HG02884 (cell line): ENCODE results near the gene TNNC2.
"Not testable (repeated sequence)": the region's sequence is repeated elsewhere in the genome, so short reads cannot be mapped to it uniquely, and the experiment has no call there.

Source experiments
- ATAC-seq: cut with Tn5 transposase; IDR thresholded peaks from one replicate; pipeline ENCODE4 v1.9.1; 2021; ENCODE audit warnings: mild to moderate bottlenecking, moderate library complexity; ENCODE audit not compliant: unreplicated experiment

TNNC2 gene

DNA sequence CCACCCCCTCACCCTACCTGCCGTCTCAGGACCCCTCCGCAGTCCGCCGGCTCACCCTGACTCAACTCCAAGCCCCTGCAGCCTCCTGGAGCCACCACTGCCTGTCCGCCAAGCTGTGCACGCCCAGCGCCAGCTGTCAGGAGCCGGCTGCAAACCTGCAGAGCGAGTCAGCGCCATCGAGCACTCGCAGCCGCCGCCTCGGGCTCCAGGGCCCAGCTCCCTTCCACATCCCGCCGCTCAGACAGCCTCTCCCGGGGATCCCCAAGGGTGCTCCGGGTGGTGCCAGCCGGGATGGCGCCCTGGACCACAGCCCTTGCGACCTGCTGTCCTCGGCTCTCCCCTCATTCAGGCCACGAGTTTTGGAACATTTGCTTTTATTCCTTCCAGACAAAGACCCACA lies 4.3 kb downstream of the TNNC2 start:
- no peak for ATAC-seq

DNA sequence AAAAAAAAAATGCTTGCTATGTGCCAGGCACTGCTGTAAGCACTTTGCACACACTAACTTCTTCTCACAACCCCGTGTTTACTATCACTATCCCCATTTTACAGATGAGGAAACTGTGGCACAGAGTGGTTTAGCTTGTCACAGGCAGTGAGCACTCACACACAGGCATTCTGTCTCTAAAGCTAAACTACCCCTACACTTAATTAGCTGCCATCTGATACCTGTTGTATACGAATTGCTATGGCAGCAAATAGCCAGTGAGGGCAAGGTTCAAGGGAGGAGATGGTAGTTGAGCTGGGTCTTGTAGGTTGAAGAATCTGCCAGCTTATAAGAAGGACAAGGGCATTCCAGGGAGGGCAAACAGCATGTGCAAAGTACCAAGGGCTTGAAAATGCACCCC lies 5.2 kb downstream of the TNNC2 start:
- ATAC-seq, result no peak

DNA sequence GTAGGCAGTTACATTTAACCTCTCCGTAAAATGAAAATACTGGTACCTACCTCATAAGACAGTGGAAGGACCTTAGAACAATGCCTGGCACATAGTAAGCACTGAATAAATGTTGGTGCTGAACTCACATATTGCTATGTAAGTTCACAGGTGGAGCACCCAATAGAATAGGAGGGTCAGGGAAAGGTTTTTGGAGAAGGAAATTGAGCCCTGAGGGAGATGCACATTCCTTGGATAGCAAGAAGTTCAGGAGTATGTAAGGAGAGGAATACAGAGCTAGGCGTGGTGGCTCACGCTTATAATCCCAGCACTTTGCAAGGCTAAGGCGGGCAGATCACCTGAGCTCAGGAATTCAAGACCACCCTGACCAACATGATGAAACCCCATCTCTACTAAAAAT lies 7.6 kb downstream of the TNNC2 start:
- ATAC-seq, result no peak

DNA sequence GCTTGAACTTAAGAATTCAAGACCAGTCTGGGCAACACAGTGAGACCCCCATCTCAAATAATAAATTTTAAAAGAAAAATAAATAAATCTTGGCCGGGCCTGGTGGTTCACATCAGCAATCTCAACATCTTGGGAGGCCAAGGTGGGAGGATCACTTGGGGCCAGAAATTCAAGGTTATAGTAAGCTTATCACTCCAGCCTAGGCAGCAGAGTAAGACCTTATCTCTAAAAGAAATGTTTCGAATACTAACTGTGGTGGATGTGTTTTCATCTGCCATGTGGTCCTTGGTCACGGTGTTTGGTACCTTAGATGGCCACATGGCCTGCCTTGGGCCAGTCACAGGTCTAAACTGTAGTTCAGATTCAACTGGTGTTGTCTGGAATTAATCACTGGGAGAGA lies 8.9 kb downstream of the TNNC2 start:
- ATAC-seq, result no peak

DNA sequence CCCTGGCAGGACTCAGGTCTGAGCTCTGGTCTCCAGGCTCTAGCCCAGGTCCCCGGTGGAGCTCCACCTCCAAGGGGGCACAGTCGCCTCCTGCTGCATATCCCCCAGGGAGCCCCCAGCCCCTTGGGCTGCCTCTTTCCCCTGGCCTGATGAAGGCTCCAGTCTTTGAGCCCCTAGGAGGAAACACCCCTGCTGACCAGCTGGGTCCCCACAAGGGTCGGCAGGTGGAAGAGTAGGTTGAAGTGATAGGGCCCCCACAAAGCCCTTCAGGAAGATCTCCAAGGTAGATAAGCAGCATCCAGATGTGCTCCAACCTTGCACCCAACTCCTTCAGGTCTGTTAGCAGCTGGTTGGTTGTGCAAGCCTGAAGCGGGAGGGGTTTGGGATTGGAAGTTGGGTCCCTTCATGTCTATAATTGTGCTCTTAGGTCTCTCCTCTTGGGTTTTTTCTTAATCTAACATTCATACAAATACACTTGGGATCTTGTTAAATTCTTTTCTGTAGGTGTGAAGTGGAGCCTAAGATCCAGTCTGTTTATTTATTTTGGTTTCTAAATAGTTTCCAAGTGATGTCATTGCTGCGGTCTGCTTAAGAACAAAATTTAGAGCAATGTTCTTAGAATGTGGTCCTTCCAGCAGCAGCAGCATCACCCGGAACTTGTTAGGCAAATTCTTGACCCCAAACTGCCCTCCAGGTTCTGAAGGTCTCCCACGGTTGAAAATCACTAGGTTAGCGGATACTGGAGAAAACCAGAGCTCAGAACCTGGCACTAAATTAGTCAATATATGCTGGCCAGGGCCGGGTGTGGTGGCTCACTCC lies 9.5 kb downstream of the TNNC2 start:
- ATAC-seq, result no peak

DNA sequence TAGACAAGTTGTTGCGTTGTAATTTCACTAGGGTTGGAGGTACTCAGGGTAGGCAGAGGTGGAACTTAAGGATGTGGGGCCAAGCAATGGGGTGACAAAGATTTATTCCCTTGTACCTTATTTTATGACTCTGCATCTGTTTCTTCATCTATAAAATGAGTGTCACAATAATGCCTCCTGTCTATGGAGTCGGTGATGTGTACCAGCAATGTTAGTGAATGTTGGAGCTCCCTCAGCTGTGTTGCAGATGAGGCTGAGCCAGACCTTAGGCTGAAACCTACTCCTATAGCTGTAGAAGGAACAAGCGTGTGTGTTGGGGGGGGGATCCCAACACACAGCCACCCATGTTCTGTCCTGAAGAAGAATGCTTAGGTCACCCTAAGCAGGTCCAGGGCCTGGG lies 10.2 kb downstream of the TNNC2 start:
- no peak for ATAC-seq

DNA sequence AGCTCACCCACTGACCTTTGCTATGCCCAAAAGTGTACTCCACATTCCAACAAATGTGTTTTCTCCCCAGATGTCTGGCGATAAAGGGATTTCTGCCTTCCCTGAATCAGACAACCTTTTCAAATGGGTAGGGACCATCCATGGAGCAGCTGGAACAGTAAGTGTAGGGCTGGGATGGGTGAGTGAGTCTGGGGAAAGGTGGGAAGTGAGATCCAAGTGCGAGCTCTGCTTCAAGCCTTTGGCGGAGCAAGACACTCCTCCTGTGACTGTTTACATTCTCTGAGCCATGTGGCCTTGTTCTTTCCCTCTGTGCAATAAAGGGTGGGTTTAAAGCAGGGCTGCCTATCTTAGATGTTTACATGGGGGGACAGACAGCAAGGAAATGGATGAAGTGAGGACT lies 12.8 kb downstream of the TNNC2 start:
- ATAC-seq, result no peak

DNA sequence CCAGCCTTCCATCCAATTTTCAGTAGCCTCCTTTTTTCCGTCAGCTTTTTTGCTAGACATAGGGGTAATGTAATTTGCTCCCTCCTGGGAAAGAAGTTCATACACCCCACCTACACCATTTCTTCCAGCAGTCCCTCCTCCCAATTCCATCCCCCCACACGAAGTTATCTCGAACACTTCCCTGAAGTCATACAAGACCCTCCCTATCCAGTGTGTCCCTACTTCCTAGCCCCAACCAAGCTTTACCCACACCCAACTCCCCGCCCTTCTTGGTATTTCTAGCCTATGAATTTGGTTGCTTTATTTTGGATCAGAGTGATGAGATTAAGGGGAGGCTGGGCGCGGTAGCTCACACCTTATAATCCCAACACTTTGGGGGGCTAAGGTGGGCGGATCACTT lies 13.6 kb downstream of the TNNC2 start:
- no peak for ATAC-seq

DNA sequence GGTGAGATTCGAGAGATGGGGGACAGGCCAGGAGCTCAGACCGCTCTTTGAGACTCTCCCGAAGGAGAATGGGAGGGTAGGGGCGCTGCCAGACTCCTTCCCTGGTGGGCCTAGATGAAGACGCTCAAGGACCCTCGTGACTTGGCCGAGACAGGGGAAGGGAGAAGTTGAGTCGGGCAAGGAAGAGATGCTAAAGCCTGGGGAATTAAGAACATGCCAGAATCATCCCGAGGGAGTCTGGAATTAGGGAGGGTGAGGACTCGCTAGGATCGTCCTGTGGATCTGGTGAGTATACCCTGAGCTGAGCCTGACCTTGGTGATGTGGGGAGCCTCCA lies 14.1 kb downstream of the TNNC2 start:
- no peak for ATAC-seq

DNA sequence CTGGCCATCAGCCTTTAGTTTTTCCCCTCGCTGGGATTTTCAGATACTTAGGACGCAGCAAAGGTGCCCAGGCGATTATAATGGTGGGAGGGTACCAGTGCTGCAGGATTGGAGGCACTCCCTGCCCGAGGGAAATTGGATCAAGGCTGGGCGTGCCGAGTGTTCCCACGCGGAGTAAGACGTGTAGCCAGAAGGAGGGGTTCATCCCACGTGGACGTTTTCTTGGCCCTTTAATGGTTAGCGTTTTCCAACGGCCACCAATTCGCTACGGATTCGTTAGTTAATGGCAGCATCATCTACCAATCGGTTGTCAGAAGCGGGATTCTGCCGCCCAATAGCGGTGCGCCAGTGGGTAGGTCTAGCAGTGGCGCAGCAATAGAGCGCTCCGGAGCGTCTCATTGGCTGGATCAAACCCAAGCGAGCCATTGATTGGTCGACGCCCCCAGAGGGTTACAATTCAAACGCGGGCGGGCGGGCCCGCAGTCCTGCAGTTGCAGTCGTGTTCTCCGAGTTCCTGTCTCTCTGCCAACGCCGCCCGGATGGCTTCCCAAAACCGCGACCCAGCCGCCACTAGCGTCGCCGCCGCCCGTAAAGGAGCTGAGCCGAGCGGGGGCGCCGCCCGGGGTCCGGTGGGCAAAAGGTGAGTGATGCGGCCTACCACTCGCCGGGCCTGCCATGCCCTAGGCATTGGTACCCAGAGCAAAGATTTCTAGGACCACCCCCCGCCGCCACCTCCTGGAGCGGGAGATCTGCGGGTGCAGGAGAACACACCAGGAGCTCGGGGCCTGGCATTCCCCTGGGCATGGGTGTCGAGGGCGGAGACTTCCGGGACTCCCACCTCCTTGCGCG lies 14.7 kb downstream of the TNNC2 start, which contains the start of gene UBE2C:
TSS of gene UBE2C (plus strand) at position 488 of the 849 bp plus-strand sequence. CDS start at position 540, 52 bp downstream.
- peak; percentile 96 for ATAC-seq

DNA sequence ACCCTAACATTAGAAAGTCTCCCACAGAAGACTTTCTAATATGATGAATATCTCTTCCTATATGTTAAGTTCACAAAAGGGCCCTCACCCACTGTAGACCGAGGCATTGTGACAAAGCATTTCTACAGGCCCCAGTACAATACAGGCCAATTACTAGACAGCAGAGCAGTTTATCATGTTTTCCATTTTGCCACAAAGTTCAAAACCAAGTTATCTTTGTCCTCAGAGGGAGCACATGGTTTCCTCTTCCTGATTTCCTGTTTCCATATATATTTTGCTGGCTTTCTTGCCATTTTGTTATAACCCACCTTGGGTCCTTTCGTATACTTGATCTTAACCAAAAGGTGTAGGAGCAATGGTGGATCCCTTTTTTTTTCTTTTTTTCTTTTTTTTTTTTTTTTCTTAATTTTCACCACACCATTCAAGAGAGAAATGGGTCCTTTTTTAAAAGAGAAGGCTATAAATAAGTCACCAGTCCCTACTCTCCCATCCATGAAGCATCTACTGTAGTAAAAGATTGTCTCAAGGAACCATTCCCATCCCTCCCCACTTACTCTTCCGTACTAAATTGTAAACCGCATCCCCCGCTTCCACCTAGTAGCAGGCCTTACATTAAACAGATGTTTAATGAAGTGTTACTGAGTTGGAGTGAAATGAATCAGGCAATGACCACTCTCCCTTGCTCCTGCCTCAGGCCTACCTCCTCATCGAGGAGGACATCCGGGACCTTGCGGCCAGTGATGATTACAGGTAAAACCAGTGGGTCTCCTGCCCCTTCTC lies 16.7 kb downstream of the TNNC2 start:
- ATAC-seq, result no peak

DNA sequence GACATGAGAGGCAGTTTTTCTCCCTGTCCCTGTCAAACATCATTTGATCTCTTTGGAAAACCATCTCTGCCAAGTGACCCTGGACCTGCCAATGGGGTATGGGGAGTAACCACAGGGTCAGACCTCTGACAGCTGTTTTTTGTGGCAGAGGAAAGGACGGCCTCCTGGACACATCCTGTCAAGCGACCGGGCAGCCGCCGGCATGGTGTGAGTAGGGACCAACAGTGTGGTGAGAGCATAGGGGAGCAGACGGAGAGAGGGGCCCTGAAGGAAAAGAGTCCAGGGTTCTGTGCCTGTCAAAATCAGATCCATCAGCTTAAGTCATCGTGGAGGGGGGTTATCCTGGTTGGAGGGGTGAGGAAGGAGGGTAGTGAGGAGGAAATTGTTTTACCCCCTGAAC lies 25.3 kb downstream of the TNNC2 start:
- no peak for ATAC-seq

DNA sequence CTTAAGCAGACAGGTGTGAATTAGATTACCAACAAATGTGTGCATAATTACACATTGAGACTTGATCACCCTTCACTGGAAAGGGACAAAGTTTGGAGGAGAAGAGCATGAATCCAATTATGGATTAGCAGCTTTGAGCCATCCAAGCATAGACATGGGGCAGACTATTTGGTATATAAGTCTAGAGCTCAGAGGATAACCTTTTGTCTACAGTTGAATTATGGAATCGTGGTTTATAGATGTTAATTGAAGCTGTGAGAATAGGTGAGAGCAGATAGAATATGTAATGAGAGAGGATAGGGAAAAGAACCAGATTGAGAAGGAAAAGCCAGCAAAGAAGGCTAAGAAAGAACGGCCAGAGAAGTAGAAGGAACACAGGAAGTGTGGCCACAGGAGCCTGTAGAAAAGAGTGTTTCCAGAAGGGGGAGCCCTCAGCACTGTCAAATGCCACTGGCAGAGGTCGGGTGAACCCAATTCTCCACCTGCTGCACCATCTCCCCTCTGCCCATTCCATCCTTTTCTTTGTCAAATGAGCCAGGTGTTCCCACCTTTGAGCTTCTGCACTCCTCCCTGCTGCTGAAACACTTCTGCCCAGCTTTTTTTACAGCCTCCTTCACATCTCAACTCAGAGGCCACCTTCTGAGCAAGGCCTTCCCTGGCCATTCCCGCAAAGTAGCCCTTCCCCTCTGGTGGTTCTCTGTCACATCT lies 28.0 kb downstream of the TNNC2 start:
- no peak for ATAC-seq

DNA sequence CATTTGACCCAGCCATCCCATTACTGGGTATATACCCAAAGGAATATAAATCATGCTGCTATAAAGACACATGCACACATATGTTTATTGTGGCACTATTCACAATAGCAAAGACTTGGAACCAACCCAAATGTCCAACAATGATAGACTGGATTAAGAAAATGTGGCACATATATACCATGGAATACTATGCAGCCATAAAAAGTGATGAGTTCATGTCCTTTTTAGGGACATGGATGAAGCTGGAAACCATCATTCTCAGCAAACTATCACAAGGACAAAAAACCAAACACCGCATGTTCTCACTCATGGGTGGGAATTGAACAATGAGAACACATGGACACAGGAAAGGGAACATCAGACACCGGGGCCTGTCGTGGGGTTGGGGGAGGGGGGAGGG lies 29.2 kb downstream of the TNNC2 start:
- not testable (repeated sequence) for ATAC-seq

DNA sequence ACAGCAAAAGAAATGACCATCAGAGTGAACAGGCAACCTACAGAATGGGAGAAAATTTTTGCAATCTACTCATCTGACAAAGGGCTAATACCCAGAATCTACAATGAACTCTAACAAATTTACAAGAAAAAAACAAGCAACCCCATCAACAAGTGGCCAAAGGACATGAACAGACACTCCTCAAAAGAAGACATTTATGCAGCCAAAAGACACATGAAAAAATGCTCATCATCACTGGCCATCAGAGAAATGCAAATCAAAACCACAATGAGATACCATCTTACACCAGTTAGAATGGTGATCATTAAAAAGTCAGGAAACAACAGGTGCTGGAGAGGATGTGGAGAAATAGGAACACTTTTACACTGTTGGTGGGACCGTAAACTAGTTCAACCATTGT lies 29.6 kb downstream of the TNNC2 start:
- not testable (repeated sequence) for ATAC-seq

DNA sequence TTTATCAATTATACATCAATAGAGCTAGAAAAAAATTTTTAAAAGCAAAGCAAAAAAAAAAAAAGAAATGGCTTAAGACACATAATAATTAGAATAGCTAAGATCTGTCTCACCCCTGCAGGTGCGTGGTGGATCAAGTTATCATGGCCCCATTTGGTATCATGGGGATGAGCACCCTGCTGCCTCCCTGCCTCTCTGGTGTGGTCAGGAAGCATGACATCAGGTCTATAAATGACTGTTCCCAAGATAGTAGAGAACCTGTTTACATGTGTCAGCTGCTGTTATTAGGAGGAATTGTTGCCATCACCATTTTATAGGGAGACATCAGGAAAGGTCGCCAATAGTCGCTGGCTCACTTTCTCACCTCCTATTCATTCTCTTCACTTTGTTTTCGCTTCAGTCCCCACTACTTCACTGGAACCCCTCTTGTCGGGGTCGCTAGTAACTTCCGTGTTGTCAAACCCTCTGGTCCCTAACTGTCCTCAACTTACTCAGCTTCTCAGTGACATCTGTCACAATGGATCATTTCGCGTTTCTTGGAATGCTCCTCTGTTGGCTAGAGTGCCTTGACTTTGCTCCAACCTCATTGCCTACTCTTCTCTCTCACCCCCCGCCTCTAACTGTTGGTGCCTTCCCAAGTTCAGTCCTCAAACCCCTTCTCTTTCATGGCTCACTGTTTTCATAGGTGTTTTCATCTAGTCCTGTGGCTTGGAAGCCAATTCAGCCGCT lies 30.6 kb downstream of the TNNC2 start:
- ATAC-seq, result no peak

DNA sequence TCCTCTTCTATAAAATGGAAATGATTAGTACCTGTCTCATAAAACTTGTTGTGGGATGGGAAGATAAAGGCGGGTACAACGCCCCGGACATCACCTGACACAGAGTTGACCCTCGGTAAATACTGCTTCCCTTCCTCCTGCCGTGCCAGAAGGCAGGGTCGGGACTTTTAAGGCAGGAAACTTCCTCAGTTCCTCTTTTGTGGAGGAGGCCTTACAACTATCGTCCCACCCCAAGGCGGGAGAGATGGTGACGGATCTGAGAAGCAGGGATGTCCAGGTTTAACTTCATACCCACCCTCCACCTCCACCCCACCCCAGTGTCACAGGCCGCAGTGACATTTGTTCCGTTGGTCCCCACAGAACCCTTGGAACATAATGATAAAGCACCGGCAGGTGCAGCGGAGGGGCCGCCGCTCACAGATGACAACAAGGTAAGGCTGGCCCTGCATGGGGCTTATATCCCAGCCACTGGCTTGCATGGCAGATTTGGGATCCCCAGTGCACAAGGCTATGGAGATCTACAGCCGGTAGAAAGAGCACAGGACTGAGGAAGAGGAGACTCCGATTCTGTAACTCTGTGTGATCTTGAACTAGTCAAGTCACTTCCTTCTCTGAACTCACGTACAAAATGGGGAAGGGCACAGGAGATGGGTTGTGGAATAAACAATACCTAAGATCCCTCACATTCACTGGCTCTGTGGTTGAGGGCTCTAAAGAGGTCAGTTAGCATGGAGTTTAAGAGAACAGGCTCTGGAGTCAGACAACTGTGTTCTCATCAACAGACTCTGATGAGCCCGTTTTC lies 34.6 kb downstream of the TNNC2 start:
- no peak for ATAC-seq

DNA sequence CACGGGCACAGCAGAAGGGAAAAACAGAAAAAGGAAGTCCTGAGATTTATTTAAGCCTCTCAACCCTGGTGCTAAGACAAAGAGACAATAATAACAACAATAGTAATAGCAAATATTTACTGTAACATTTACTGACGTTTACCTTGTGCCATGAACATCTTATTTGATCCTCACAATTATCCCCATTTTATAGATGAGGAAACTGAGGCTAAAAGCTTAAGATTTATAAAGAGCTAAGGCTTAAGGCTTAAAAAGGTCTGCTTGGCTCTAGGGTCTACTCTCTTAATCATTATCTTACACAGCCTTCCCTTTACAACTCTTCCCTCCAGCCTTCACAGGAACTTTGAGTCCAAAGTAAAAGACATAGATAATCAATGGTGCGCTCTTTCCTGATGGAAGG lies 38.8 kb downstream of the TNNC2 start:
- ATAC-seq, result no peak

DNA sequence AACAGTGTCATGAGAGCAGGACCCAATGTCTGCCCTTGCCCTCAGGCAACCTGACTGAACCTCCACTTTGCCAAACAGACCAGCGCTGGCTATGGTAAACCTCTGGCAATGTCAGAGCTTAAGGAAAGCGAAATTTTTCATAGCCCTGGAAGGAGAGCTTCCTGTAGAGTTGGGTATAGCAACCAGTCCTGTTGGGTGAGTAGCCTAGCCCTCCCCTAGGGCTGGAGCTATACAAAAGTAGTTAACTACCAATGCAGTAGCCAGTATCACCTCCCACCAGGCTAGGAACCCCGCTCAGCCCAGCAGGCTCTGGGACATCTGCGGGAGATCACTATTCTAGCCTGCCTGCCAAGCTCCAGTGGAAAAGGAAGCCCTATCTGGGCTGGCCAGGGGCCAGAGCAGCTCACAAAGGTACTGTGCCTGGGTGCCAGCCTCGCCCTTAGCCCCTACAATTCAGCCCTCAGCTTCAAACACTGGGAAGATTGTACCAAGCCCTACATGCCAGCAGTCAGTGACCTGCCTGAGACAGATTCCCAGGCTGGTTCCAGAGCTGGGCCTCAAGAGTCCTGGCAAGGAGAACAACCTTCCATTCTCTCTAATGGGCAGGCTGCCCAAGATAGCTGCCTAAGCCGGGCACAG lies 43.3 kb downstream of the TNNC2 start:
- ATAC-seq, result no peak
